ENCODE data around the gene PAFAH2. TPM values are rescaled to one million over a fixed set of nuclear protein-coding genes. Genes with fewer than 3 reads are reported as not detected.

PAFAH2 gene
- total RNA-seq, 3 donors from 2014 or later (not counting 1 experiment from before 2014, with no cell fraction given) = 39.0 to 95.1 (median 68.6) TPM

DNA sequence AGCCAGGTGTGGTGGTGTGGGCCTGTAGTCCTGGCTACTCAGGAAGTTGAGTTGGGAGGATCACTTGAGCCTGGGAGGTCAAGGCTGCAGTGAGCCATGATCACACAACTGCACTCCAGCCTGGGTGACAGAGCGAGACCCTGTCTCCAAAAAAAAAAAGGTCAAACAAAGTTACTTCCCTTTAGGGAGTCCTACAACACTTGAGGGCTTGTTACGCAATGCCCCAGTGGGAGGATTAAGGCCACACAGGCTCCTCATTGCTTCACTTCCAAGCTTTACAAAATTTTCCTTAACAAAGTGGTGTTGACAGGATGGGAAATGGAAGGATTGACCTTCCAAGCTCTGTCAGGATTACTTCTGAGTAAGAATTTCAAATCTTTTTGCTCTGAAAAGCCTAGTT, 17.5 kb upstream of the PAFAH2 start:
- DNase-seq (no peak), ATAC-seq (no peak)
- Mint-ChIP-seq H3K4me3 (no peak overlapping the region), H3K9me3 (no peaks in the 10 kb centered on the region), H3K27ac (no peak overlapping the region), H3K27me3 (ENCODE audit: low read depth in 2 of 2) (peaks cover 0 to 9% of the 10 kb centered on the region in 2 donors), H3K4me1 (peaks cover 5 to 8% of the 10 kb centered on the region in 2 donors), H3K36me3 (no peaks in the 10 kb centered on the region)
- no peak overlapping the region for H3K27ac ChIP-seq (ENCODE audit: low read length)
- no peaks in the 10 kb centered on the region for H3K36me3 ChIP-seq (ENCODE audit: control insufficient read depth, insufficient read depth, low read length)
- TF ChIP-seq, protein P1, sequence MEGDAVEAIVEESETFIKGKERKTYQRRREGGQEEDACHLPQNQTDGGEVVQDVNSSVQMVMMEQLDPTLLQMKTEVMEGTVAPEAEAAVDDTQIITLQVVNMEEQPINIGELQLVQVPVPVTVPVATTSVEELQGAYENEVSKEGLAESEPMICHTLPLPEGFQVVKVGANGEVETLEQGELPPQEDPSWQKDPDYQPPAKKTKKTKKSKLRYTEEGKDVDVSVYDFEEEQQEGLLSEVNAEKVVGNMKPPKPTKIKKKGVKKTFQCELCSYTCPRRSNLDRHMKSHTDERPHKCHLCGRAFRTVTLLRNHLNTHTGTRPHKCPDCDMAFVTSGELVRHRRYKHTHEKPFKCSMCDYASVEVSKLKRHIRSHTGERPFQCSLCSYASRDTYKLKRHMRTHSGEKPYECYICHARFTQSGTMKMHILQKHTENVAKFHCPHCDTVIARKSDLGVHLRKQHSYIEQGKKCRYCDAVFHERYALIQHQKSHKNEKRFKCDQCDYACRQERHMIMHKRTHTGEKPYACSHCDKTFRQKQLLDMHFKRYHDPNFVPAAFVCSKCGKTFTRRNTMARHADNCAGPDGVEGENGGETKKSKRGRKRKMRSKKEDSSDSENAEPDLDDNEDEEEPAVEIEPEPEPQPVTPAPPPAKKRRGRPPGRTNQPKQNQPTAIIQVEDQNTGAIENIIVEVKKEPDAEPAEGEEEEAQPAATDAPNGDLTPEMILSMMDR (IDR thresholded peaks at IDR 0.05) = no peak
- intact Hi-C loops (cut with micrococcal nuclease) = no loop called here
- WGBS (ENCODE audit: insufficient coverage) = 91% methylated on average over 1 of the region's 2 CpGs
- no peaks in the 10 kb centered on the region for H3K27me3 ChIP-seq (ENCODE audit: control insufficient read depth, insufficient read depth, low read length)
- H3K9me3 ChIP-seq (ENCODE audit: control insufficient read depth, insufficient read depth, low read length) = no peaks in the 10 kb centered on the region
- no peak overlapping the region for H3K4me3 ChIP-seq (ENCODE audit: low read length)
- H3K4me1 ChIP-seq (ENCODE audit: control insufficient read depth, insufficient read depth, low read length) = peaks cover 6% of the 10 kb centered on the region

DNA sequence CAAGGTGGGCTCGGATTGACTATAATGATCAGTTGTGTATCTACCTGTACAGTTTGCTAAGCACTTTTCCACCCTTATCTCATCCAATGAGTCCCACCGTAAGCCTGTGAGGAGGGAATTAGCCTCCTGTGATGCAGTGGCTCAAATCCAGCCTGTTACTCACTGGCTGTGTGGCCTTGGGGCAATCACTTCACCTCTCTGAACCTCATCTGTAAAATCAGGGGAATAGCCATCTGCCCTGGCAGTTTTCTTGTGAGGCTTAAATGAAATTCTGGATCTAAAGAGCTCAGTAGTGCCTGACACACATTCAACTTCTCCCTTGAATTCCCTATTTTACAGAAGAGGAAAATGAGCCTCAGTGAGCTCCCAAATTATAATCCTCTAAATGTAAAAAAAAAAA, 16.3 kb upstream of the PAFAH2 start:
- TF ChIP-seq, protein P1 (IDR thresholded peaks at IDR 0.05) = no peak
- 100% methylated on average over 1 of the region's 2 CpGs for WGBS (ENCODE audit: insufficient coverage)
- no peak overlapping the region for H3K27ac ChIP-seq (ENCODE audit: low read length)

DNA sequence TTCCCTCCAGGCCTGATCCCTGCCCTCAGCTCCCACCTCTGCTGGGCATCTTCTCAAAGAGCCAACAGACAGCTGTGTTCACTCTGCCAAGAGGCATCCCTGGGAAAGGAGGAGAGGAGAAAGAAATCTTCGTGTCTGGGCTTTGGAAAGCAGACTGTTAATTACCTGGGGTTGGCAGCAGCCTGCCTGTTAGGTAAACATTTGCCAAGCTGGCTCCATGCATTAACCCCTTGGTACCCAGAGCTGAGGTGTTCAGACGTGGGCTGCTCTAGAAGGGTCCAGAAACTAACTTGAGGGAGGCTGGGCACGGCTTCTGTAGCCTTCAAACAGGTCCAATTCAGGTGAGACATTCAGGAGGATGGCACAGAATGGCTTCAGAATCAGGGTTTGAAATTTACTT, 15.0 kb upstream of the PAFAH2 start:
- no peak overlapping the region for H3K27ac ChIP-seq (ENCODE audit: low read length)
- no peaks in the 10 kb centered on the region for H3K36me3 ChIP-seq (ENCODE audit: control insufficient read depth, insufficient read depth, low read length)
- Mint-ChIP-seq H3K4me3 (no peak overlapping the region), H3K4me1 (peaks cover 0 to 4% of the 10 kb centered on the region in 2 donors), H3K27ac (no peak overlapping the region), H3K27me3 (ENCODE audit: low read depth in 2 of 2) (peaks cover 0 to 5% of the 10 kb centered on the region in 2 donors), H3K36me3 (no peaks in the 10 kb centered on the region), H3K9me3 (no peaks in the 10 kb centered on the region)
- no peak overlapping the region for H3K4me3 ChIP-seq (ENCODE audit: low read length)
- TF ChIP-seq, protein P1 (IDR thresholded peaks at IDR 0.05) = no peak
- no peaks in the 10 kb centered on the region for H3K4me1 ChIP-seq (ENCODE audit: control insufficient read depth, insufficient read depth, low read length)
- no peaks in the 10 kb centered on the region for H3K27me3 ChIP-seq (ENCODE audit: control insufficient read depth, insufficient read depth, low read length)
- intact Hi-C loops (cut with micrococcal nuclease) = no loop called here
- ATAC-seq (no peak), DNase-seq (no peak)
- WGBS (ENCODE audit: insufficient coverage) = 88% methylated on average over 3 of the region's 3 CpGs
- no peaks in the 10 kb centered on the region for H3K9me3 ChIP-seq (ENCODE audit: control insufficient read depth, insufficient read depth, low read length)

More for the DNA sequence above, 16.3 kb upstream of the PAFAH2 start:
- Mint-ChIP-seq H3K27me3 (ENCODE audit: low read depth in 2 of 2) (peaks cover 0 to 5% of the 10 kb centered on the region in 2 donors), H3K36me3 (no peaks in the 10 kb centered on the region), H3K27ac (no peak overlapping the region), H3K9me3 (no peaks in the 10 kb centered on the region), H3K4me3 (no peak overlapping the region), H3K4me1 (peaks cover 0 to 4% of the 10 kb centered on the region in 2 donors)
- ATAC-seq (no peak), DNase-seq (no peak)
- Histone ChIP-seq H3K27me3 (ENCODE audit: control insufficient read depth, insufficient read depth, low read length) (no peaks in the 10 kb centered on the region), H3K9me3 (ENCODE audit: control insufficient read depth, insufficient read depth, low read length) (no peaks in the 10 kb centered on the region), H3K4me3 (ENCODE audit: low read length) (no peak overlapping the region), H3K36me3 (ENCODE audit: control insufficient read depth, insufficient read depth, low read length) (no peaks in the 10 kb centered on the region), H3K4me1 (ENCODE audit: control insufficient read depth, insufficient read depth, low read length) (no peaks in the 10 kb centered on the region)
- intact Hi-C loops (cut with micrococcal nuclease) = no loop called here

DNA sequence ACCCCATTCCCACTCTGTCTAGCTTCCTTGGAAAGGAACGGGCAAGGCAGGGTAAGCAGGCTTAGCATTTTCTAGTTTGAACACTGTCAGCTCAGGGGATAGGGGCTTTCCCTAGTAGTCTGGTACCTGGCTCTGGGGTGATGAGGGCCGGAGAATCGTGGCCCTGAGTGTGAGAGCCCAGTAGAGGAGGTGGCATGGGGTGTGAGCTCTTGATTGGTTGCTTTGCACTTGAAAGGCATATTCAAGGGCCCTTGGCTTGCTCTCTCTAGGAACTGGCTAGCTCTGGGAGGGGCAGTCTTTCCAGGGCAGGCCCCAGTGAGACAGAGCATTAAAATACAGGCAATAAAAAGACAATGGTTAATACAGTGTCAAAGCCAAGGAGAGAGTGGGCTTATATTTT, 13.0 kb upstream of the PAFAH2 start:
- H3K4me1 ChIP-seq (ENCODE audit: control insufficient read depth, insufficient read depth, low read length) = no peaks in the 10 kb centered on the region
- H3K4me1 Mint-ChIP-seq = peaks cover 0 to 4% of the 10 kb centered on the region in 2 donors
- no peak overlapping the region for H3K4me3 ChIP-seq (ENCODE audit: low read length)
- peaks cover 0 to 10% of the 10 kb centered on the region in 2 donors for H3K27me3 Mint-ChIP-seq (ENCODE audit: low read depth in 2 of 2)
- H3K27ac Mint-ChIP-seq = no peak overlapping the region
- no peak overlapping the region for H3K27ac ChIP-seq (ENCODE audit: low read length)
- no peak for ATAC-seq
- TF ChIP-seq, protein P1 (IDR thresholded peaks at IDR 0.05) = no peak
- no peaks in the 10 kb centered on the region for H3K36me3 ChIP-seq (ENCODE audit: control insufficient read depth, insufficient read depth, low read length)
- intact Hi-C loops (cut with micrococcal nuclease) = no loop called here
- no peaks in the 10 kb centered on the region for H3K36me3 Mint-ChIP-seq
- DNase-seq = no peak
- no peaks in the 10 kb centered on the region for H3K27me3 ChIP-seq (ENCODE audit: control insufficient read depth, insufficient read depth, low read length)
- H3K9me3 ChIP-seq (ENCODE audit: control insufficient read depth, insufficient read depth, low read length) = no peaks in the 10 kb centered on the region
- H3K4me3 Mint-ChIP-seq = no peak overlapping the region
- H3K9me3 Mint-ChIP-seq = no peaks in the 10 kb centered on the region
- WGBS (ENCODE audit: insufficient coverage) = 80% methylated on average over 3 of the region's 3 CpGs

Measured in natural killer cell (primary cell).